Left lung (tissue), 10 donors: ENCODE data around the gene SLC9A9. TPM values are rescaled to one million over a fixed set of nuclear protein-coding genes. Genes with fewer than 3 reads are reported as not detected.

Experiments
- ATAC-seq: fragments of 200-7000 bp; cut with Tn5 transposase; one replicate; pipeline ENCODE4 v1.9.1; 2020; ENCODE audit warnings: moderate library complexity
- DNase-seq, 4 donors: peaks; one replicate each; pipeline ENCODE4 v3.0.0-alpha.2; 2013 to 2020
- H3K27ac ChIP-seq, 2 donors: fragments of 200-600 bp; sonication (generic) in 1 of 2; one replicate each; pipeline versions ENCODE4 v1.5.0 to v1.8.0; 2020 to 2021
- H3K27me3 ChIP-seq, 2 donors: fragments of 200-600 bp; sonication (generic) in 1 of 2; one replicate each; pipeline versions ENCODE4 v1.5.0 to v1.8.0; 2020 to 2021
- H3K36me3 ChIP-seq, 2 donors: fragments of 200-600 bp; sonication (generic) in 1 of 2; one replicate each; pipeline versions ENCODE4 v1.5.0 to v1.8.0; 2020 to 2021
- H3K4me1 ChIP-seq, 2 donors: fragments of 200-600 bp; one replicate each; pipeline ENCODE4 v1.8.0; 2021
- H3K4me3 ChIP-seq, 2 donors: fragments of 200-600 bp; sonication (generic) in 1 of 2; one replicate each; pipeline versions ENCODE4 v1.5.0 to v1.8.0; 2020 to 2021; ENCODE audit warnings: mild to moderate bottlenecking in 1 of 2
- H3K9me3 ChIP-seq, 2 donors: fragments of 200-600 bp; sonication (generic) in 1 of 2; one replicate each; pipeline versions ENCODE4 v1.5.0 to v1.8.0; 2020 to 2021
- CTCF ChIP-seq, 2 donors: fragments of 200-600 bp; sonication (generic) in 1 of 2; IDR thresholded peaks; one replicate each; pipeline versions ENCODE4 v1.5.0 to v1.8.0; 2021; ENCODE audit warnings: antibody characterized with exemption in 2 of 2
- intact Hi-C, 2 donors: fragments of 100-400 bp; cut with DNase I; formaldehyde crosslinking; loops; one replicate each; pipeline versions ENCODE4 v1.11.2 to v1.14.2; 2022
- polyA plus RNA-seq, 6 donors: library from polyadenylated mRNA; unstranded; fragments of 120-200 nt; gene quantifications; one replicate each; pipeline ENCODE4 v1.2.1, GENCODE V29; 2013; ENCODE audit not compliant: insufficient read length in 6 of 6
- total RNA-seq, 2 donors: library from RNA; stranded (reverse); fragmentation: NEBNext Ultra II Directional; extraction: Animal tissue kit (Norgen Biotek cat#: 25700); gene quantifications; one replicate each; pipeline ENCODE4 v1.2.1, GENCODE V29; 2021
- donor health status: DM: no; HTN: yes; CAD: no.
- donor health status: DM: no; HTN: no; CAD: no.

SLC9A9 gene
- total and polyA plus RNA-seq, 8 donors = 13.9 to 19.6 (median 16.8) TPM

- Histone ChIP-seq H3K4me1 (no peaks in the 10 kb centered on the region), H3K4me3 (no peak overlapping the region), H3K27ac (no peak overlapping the region), H3K36me3 (no peaks in the 10 kb centered on the region), H3K9me3 (no peaks in the 10 kb centered on the region), H3K27me3 (no peaks in the 10 kb centered on the region)
- intact Hi-C loops = no loop called here
- DNase-seq (no peak), ATAC-seq (no peak)
- TF ChIP-seq CTCF (IDR thresholded peaks at IDR 0.05) = no peak
Measured at GRCh38 chr3:143252931-143253330, 595.3 kb downstream of the SLC9A9 start.

- Histone ChIP-seq H3K4me3 (no peak overlapping the region), H3K27me3 (no peaks in the 10 kb centered on the region), H3K4me1 (no peaks in the 10 kb centered on the region), H3K36me3 (no peaks in the 10 kb centered on the region), H3K27ac (no peak overlapping the region), H3K9me3 (no peaks in the 10 kb centered on the region)
- DNase-seq (no peak), ATAC-seq (no peak)
- intact Hi-C loops = no loop called here
- TF ChIP-seq CTCF (IDR thresholded peaks at IDR 0.05) = no peak
Measured at GRCh38 chr3:143249014-143249413, 599.3 kb downstream of the SLC9A9 start.

- DNase-seq = no peak
- no peak overlapping the region for H3K27ac ChIP-seq
- no peaks in the 10 kb centered on the region for H3K4me1 ChIP-seq
- no peaks in the 10 kb centered on the region for H3K36me3 ChIP-seq
- no peaks in the 10 kb centered on the region for H3K9me3 ChIP-seq
- no peak overlapping the region for H3K4me3 ChIP-seq
- intact Hi-C loops = no loop called here
- TF ChIP-seq CTCF (IDR thresholded peaks at IDR 0.05) = no peak
- no peak for ATAC-seq
- H3K27me3 ChIP-seq = no peaks in the 10 kb centered on the region
Measured at GRCh38 chr3:143247073-143247472, 601.2 kb downstream of the SLC9A9 start.

- intact Hi-C loops = no loop called here
- no peak for TF ChIP-seq CTCF (IDR thresholded peaks at IDR 0.05)
Measured at GRCh38 chr3:143245692-143246091, 602.6 kb downstream of the SLC9A9 start.

GRCh38 chr3:143244516-143245063 is 603.7 kb downstream of the SLC9A9 start:
- TF ChIP-seq CTCF (IDR thresholded peaks at IDR 0.05) = no peak

More at GRCh38 chr3:143245692-143246091, 602.6 kb downstream of the SLC9A9 start:
- Histone ChIP-seq H3K4me1 (no peaks in the 10 kb centered on the region), H3K4me3 (no peak overlapping the region), H3K27ac (no peak overlapping the region), H3K36me3 (no peaks in the 10 kb centered on the region), H3K27me3 (no peaks in the 10 kb centered on the region), H3K9me3 (no peaks in the 10 kb centered on the region)
- DNase-seq = no peak
- no peak for ATAC-seq

More at GRCh38 chr3:143244516-143245063, 603.7 kb downstream of the SLC9A9 start:
- intact Hi-C loops = no loop called here
- Histone ChIP-seq H3K9me3 (no peaks in the 10 kb centered on the region), H3K36me3 (no peaks in the 10 kb centered on the region), H3K4me3 (no peak overlapping the region), H3K27ac (no peak overlapping the region), H3K27me3 (no peaks in the 10 kb centered on the region), H3K4me1 (no peaks in the 10 kb centered on the region)
- ATAC-seq = no peak
- no peak for DNase-seq
